HK-2 (cell line): Measurements from ENCODE around the gene PCDH19.
A peak's percentile ranks its signal among the peaks of the same experiment; 100 is the strongest.
"Not testable (repeated sequence)": the region's sequence is repeated elsewhere in the genome, so short reads cannot be mapped to it uniquely, and the experiment has no call there.

Experiments
- DNase-seq: peaks from one replicate; pipeline ENCODE4 v3.0.0-alpha.2; 2018; ENCODE audit not compliant: unreplicated experiment

PCDH19 gene, protein sequence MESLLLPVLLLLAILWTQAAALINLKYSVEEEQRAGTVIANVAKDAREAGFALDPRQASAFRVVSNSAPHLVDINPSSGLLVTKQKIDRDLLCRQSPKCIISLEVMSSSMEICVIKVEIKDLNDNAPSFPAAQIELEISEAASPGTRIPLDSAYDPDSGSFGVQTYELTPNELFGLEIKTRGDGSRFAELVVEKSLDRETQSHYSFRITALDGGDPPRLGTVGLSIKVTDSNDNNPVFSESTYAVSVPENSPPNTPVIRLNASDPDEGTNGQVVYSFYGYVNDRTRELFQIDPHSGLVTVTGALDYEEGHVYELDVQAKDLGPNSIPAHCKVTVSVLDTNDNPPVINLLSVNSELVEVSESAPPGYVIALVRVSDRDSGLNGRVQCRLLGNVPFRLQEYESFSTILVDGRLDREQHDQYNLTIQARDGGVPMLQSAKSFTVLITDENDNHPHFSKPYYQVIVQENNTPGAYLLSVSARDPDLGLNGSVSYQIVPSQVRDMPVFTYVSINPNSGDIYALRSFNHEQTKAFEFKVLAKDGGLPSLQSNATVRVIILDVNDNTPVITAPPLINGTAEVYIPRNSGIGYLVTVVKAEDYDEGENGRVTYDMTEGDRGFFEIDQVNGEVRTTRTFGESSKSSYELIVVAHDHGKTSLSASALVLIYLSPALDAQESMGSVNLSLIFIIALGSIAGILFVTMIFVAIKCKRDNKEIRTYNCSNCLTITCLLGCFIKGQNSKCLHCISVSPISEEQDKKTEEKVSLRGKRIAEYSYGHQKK (N-terminal part only)

DNA sequence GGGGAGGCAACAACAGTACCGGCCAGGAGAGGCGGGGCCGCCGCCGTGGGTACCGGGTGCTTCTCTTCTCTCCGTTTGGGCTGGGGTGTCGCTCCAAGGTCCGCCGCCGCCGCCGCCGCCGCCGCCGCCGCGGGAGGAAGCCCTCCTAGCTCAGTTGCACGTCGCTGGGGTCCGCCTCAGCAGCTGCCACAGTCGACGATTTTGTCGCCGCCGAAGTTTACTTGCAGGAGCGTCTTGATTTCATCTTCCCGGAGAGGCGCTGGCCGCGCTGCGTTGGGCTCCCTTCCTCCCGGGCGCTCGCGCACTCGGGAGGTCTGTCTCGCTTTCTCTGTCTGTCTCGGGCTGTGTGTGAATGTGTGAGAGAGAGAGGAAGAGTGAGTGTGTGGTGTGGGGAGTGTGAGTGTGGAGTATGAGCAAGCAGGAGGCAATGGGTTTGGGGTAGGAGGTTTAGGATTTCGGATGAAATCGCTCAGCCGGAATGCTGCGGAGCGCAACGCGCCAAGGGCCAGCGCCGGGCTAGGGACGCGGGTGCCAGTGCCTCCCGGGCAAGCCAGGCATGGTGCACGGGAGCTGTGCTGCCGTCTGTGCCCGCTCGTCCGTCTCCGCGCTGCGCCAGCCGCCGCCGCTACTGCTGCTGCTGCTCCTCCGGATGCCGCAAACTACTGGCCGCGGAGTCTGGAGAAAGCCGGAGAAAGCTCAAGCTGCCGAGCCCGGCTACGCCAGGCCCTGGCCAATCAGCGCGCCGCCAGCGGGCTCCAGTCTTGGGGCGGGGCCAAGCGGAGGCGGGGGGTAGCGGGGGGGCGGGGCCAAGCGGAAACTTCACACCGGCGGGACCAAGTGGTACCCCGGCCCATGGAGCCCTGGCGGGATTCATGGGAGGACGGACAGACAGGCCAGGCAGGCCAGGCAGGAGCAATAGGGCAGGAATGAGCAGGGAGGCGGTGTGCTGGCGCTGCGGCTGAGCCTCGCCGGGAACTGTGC lies at the start of gene PCDH19:
Gene PCDH19 (minus strand): TSS at position 664 of the 981 bp plus-strand sequence. CDS start 1,676 bp downstream, outside the sequence.
- no peak for DNase-seq

GRCh38 chrX:100449696-100450608 lies 39.9 kb upstream of the PCDH19 start:
- no peak for DNase-seq

DNA sequence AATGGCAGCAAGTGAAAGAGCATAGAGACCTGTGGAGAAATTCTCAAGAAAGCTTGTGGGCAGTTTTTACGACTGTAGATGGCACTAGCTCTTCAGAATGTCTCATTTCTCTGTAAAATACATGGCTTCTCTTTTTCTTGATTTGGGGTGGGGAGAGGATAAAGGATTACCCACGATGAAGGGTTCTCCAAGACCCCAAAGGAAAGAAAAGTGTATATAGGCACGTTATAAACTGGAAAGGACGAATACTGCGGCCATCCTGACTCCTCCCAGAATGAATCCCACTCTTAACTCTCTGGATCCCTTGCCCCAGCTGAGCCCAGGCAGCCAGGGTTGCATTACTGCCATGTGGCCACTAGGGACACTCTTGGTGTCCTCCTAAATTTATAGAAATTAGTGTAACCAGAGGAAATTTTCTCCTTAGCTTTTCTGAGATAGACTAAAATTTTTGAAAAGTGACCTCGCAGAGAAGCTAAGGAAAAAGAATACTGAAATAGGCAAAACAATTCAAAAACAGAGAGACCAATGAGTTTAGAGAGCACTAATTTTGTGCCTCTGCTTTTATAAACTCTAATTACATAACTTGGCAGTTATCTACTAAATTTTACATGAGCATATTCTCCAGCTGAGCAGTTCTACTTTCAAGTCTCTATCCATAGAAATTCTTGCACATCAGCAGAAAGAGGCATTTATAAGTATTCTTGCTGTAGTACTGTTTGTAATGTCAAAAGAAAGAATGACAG lies 37.8 kb upstream of the PCDH19 start:
- peak; percentile 16 for DNase-seq

DNA sequence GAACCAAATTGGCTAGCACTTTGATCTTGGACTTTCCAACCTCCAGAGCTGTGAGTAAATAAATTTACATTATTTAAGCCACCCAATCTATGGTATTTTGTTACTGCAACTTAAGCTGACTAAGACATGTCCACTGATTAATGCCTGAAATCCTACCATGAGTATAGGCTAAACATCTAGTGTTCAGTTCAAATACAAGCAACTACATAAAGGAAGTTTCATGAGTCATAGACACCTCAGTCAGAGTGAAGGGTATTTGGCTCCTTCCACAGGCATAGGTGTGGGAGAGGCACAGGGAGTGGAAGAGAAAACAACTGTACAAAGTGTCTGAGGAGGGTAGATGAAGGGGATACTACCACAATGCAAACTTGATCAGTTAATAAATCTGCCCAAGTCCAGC lies 35.5 kb upstream of the PCDH19 start:
- no peak for DNase-seq

- not testable (repeated sequence) for DNase-seq
These were observed 31.2 kb upstream of the PCDH19 start for GRCh38 chrX:100441321-100441720.

GRCh38 chrX:100440006-100440405 lies 29.9 kb upstream of the PCDH19 start:
- DNase-seq, result no peak

DNA sequence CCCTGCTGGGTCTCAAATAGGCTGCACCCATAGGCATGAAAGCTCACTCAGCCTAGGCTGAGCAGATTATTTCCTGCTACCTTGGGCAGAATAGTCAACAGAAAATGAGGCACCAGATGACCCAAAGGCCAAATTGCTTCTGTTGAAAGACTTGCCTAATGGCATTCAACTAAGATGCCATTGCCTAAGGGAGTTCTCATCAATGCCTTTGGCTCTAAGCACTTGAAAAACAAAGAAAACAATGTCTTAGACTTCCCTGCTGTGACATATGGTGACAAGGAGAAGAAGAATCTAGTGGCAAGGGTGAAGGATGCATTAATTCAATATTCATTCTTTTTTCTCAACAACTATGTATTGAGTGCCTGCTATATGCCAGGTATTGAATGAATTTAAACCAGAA lies 25.7 kb upstream of the PCDH19 start:
- no peak for DNase-seq

DNA sequence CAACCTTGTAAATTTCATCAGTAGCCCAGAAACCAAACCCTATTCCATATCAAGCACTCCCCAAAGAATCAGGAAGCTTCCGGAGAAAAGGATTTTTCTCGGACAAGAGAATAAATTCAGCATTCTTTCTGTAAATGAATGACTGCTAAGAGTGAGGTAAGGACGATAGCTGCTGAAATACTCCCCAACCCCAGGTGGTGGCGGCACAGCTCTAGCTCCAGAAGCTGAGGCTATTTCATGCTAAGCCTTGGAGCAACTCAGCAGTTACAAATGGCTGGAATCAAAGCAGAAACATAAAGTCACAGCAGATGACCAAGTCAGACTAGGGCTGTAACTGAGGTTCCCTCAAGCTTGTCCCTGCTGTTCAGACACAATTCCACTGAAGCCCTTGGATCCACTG lies 13.9 kb upstream of the PCDH19 start:
- DNase-seq, result no peak

- DNase-seq, result no peak
These were observed 8.5 kb upstream of the PCDH19 start for GRCh38 chrX:100418556-100418955.

DNA sequence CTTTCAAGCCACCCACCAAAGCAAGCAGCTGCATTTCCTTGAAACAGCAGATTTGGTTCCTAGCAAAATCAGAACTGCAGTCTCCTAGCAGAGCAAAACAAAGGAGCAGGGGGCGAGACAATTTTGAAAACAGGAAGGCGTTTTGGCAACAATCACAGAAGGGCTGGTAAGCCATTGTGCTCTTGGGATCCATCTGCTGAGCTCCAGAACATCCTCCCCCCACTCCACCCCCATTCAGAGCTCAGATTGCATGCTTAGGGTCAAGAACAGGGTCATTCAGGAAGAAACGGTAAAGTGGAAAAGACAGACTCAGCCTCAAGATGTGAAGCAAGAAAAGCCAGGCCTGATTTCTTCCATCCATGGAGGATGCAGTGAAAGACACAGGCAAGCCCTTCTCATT lies 7.6 kb upstream of the PCDH19 start:
- no peak for DNase-seq

DNA sequence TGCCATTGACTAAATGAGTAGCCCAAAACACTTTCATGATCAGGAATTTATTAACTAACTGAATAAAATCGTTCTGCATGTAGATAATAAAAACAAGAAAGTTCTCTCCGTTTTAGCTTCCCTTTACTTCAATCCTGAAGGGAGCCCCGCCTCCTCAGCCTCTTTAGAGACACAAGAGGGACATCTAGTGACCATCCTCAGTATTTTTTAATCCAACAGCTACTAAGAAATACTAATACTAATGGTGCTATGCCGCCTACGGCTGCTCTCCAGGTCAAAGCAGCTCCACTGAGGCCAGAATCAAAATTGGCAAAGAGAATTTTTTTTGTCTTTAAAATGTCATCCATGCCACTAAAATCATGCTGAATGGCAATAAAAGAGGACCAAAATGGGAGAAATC lies 3.2 kb upstream of the PCDH19 start:
- DNase-seq, result peak; percentile 6

DNA sequence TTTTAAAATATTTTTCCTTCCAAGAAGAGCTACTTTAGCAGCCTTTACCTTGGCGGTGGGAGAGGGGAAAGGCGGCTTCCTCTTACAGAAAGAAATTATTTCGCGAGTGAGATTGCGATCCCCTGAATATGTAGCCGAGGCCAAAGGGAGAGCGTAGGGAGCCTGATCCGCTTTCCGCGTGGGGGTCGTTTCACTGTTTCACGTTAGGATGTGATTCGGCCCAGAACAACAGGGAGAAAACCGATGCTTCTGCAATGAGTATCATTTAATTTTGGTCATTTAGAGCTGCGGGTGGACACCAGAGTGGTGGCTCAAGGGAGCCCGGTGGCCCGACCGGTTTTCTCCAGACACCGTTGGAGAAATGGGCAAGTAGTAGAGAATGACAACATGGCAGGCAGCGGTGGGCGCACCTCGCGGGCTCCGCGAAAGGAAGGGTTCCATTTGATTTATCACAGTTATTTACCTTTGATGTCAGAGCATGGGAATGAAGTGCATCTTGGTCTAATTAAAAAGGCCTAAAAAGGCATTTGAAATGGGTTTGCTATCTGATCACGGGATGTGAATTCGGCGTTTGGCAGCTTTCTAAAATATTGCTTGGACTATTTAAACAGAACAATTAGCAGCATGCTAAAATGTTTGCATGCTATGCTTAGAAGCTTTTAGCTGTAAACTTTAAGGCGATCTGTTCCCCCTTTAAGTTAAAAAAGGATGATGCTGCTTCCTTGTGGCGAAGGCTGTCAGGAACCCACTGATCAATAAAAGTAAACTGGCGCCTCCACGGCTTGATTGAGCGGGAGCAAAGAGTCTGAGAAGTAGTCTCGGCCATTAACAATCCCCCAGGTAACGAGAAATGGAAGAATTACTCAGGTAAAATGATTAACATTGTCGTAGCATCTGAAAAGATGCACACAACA lies 2.0 kb upstream of the PCDH19 start:
- DNase-seq, result no peak

GRCh38 chrX:100410901-100411801 lies 1.1 kb upstream of the PCDH19 start:
- no peak for DNase-seq

- DNase-seq, result no peak
These were observed 1.1 kb downstream of the PCDH19 start for GRCh38 chrX:100408713-100409609.

DNA sequence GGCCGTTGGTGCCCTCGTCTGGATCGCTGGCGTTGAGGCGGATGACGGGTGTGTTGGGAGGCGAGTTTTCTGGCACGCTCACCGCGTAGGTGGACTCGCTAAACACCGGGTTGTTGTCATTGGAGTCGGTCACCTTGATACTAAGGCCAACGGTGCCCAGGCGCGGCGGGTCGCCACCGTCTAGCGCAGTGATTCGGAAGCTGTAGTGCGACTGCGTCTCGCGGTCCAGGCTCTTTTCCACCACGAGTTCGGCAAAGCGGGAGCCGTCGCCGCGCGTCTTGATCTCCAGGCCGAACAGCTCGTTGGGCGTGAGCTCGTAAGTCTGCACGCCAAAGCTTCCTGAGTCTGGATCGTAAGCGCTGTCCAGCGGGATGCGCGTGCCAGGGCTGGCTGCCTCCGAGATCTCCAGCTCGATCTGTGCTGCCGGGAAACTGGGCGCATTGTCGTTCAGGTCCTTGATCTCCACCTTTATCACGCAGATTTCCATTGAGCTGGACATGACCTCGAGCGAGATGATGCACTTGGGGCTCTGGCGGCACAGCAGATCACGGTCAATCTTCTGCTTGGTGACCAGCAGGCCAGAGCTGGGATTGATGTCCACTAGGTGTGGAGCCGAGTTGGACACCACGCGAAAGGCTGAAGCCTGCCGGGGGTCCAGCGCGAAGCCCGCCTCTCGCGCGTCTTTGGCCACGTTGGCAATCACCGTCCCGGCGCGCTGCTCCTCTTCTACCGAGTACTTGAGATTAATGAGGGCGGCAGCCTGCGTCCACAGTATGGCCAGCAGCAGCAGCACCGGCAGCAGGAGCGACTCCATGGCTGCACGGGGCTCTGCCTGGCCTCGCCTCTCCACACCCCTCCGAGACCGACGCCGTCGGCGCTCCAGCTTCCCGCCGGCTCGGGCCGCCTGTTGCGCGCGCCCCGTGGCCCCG lies 2.0 kb downstream of the PCDH19 start:
- no peak for DNase-seq
